DND-41 (cell line): ENCODE measurements around the gene NOVA1.

Experiments
- ATAC-seq: fragments of 200-7000 bp; cut with Tn5 transposase; 3 replicates; pipeline ENCODE4 v1.9.1; 2021; ENCODE audit warnings: low read depth; ENCODE audit not compliant: insufficient read depth
- DNase-seq: peaks from one replicate; pipeline ENCODE4 v3.0.0-alpha.2; 2020
- H2AFZ ChIP-seq: 2 replicates; pipeline ENCODE4 v1.6.0; 2012; ENCODE audit warnings: low read depth, low read length
- H3K27ac ChIP-seq: 2 replicates; pipeline ENCODE4 v1.5.1; 2012; ENCODE audit warnings: low read length, inconsistent platforms
- H3K27me3 ChIP-seq: fragments of 200-600 bp; sonication (generic); 2 replicates; pipeline ENCODE4 v1.6.0; 2012; ENCODE audit warnings: low read length, mild to moderate bottlenecking, inconsistent platforms; ENCODE audit not compliant: insufficient read depth, poor library complexity
- H3K36me3 ChIP-seq: 2 replicates; pipeline ENCODE4 v1.5.1; 2012; ENCODE audit warnings: low read length, inconsistent platforms; ENCODE audit not compliant: insufficient read depth
- H3K4me1 ChIP-seq: 2 replicates; pipeline ENCODE4 v1.5.1; 2012; ENCODE audit warnings: mild to moderate bottlenecking, low read length; ENCODE audit not compliant: insufficient read depth
- H3K4me2 ChIP-seq: 2 replicates; pipeline ENCODE4 v1.6.0; 2012; ENCODE audit warnings: mild to moderate bottlenecking, moderate library complexity, low read length, inconsistent platforms; ENCODE audit not compliant: insufficient read depth
- H3K4me3 ChIP-seq, 2 experiments: fragments of 200-600 bp in 1 of 2; shearing (Covaris generic) in 1 of 2; 2 replicates each; pipeline ENCODE4 v1.5.1; 2012 to 2016; ENCODE audit warnings: inconsistent platforms in 2 of 2, low read length in 2 of 2, mild to moderate bottlenecking in 2 of 2, low read depth in 1 of 2, moderate library complexity in 1 of 2
- H3K79me2 ChIP-seq: 2 replicates; pipeline ENCODE4 v1.6.0; 2012; ENCODE audit warnings: low read length, inconsistent platforms; ENCODE audit not compliant: insufficient read depth
- H3K9ac ChIP-seq: 2 replicates; pipeline ENCODE4 v1.6.0; 2012; ENCODE audit warnings: low read depth, mild to moderate bottlenecking, inconsistent platforms, low read length, moderate library complexity
- H3K9me3 ChIP-seq: 2 replicates; pipeline ENCODE4 v1.5.1; 2012; ENCODE audit warnings: low read length, moderate library complexity, mild to moderate bottlenecking, inconsistent platforms; ENCODE audit not compliant: insufficient read depth, severe bottlenecking
- H4K20me1 ChIP-seq: 2 replicates; pipeline ENCODE4 v1.6.0; 2012; ENCODE audit warnings: low read length; ENCODE audit not compliant: insufficient read depth
- CTCF ChIP-seq: IDR thresholded peaks from 2 replicates; pipeline ENCODE4 v1.5.1; 2012; ENCODE audit warnings: borderline replicate concordance, low read length, moderate library complexity, mild to moderate bottlenecking; ENCODE audit not compliant: poor library complexity, severe bottlenecking; ENCODE audit errors: extremely low read depth
- EZH2 ChIP-seq: IDR thresholded peaks from 3 replicates; pipeline ENCODE4 v1.6.1; 2012; ENCODE audit warnings: borderline replicate concordance, low read depth, mild to moderate bottlenecking, moderate library complexity, low read length, inconsistent platforms; ENCODE audit not compliant: severe bottlenecking

NOVA1 gene

GRCh38 chr14:26414926-26415325 lies 182.9 kb downstream of the NOVA1 start:
- no peak for ATAC-seq

GRCh38 chr14:26414103-26414502 lies 183.7 kb downstream of the NOVA1 start:
- Histone ChIP-seq H3K4me2 (no peak overlapping the region), H3K4me1 (no peaks in the 10 kb centered on the region), H3K27ac (no peak overlapping the region), H3K27me3 (no peaks in the 10 kb centered on the region), H4K20me1 (no peaks in the 10 kb centered on the region), H3K79me2 (no peaks in the 10 kb centered on the region), H3K4me3 (no peak overlapping the region), H2AFZ (no peak overlapping the region), H3K36me3 (no peaks in the 10 kb centered on the region), H3K9me3 (peaks cover 2% of the 10 kb centered on the region), H3K9ac (no peak overlapping the region)
- TF ChIP-seq CTCF, result no peak
- no peak for TF ChIP-seq EZH2
- DNase-seq, result no peak
- no peak for ATAC-seq

More at GRCh38 chr14:26414926-26415325, 182.9 kb downstream of the NOVA1 start:
- DNase-seq, result no peak
- no peak overlapping the region for H3K4me3 ChIP-seq
- TF ChIP-seq CTCF (no peak), EZH2 (no peak)
- H3K36me3 ChIP-seq, result no peaks in the 10 kb centered on the region
- H2AFZ ChIP-seq, result no peak overlapping the region
- H4K20me1 ChIP-seq, result no peaks in the 10 kb centered on the region
- H3K79me2 ChIP-seq, result no peaks in the 10 kb centered on the region
- H3K9me3 ChIP-seq, result peaks cover 2% of the 10 kb centered on the region
- no peaks in the 10 kb centered on the region for H3K27me3 ChIP-seq
- no peak overlapping the region for H3K27ac ChIP-seq
- H3K4me2 ChIP-seq, result no peak overlapping the region
- no peaks in the 10 kb centered on the region for H3K4me1 ChIP-seq
- no peak overlapping the region for H3K9ac ChIP-seq

GRCh38 chr14:26412421-26412820 lies 185.4 kb downstream of the NOVA1 start:
- Histone ChIP-seq H3K27ac (no peak overlapping the region), H3K4me2 (no peak overlapping the region), H3K79me2 (no peaks in the 10 kb centered on the region), H3K36me3 (no peaks in the 10 kb centered on the region), H3K27me3 (no peaks in the 10 kb centered on the region), H3K9ac (no peak overlapping the region), H3K4me1 (no peaks in the 10 kb centered on the region), H3K9me3 (peaks cover 2% of the 10 kb centered on the region), H2AFZ (no peak overlapping the region), H3K4me3 (no peak overlapping the region), H4K20me1 (no peaks in the 10 kb centered on the region)
- TF ChIP-seq CTCF (no peak), EZH2 (no peak)
- ATAC-seq, result no peak
- DNase-seq, result no peak

- Histone ChIP-seq H2AFZ (no peak overlapping the region), H3K9me3 (no peaks in the 10 kb centered on the region), H3K27ac (no peak overlapping the region), H3K36me3 (no peaks in the 10 kb centered on the region), H3K4me3 (no peak overlapping the region), H3K27me3 (no peaks in the 10 kb centered on the region), H3K9ac (no peak overlapping the region), H4K20me1 (no peaks in the 10 kb centered on the region), H3K4me1 (no peaks in the 10 kb centered on the region), H3K79me2 (no peaks in the 10 kb centered on the region), H3K4me2 (no peak overlapping the region)
- no peak for DNase-seq
- TF ChIP-seq EZH2 (no peak), CTCF (no peak)
- no peak for ATAC-seq
Observed at GRCh38 chr14:26410189-26410685, 187.6 kb downstream of the NOVA1 start.
